Left kidney (tissue), 8 donors: ENCODE measurements around the gene CD300LB. TPM values are rescaled to one million over a fixed set of nuclear protein-coding genes. Genes with fewer than 3 reads are reported as not detected.
"Not testable (repeated sequence)": the region's sequence is repeated elsewhere in the genome, so short reads cannot be mapped to it uniquely, and the experiment has no call there.

ENCODE experiments used
- DNase-seq: peaks from one replicate; pipeline ENCODE4 v3.0.0-alpha.2; 2013
- long read RNA-seq, 8 donors: transcript quantifications; one replicate each; lab custom pipeline, GENCODE V29; 2026
- polyA plus RNA-seq: library from polyadenylated mRNA; unstranded; fragments of 120-200 nt; gene quantifications from one replicate; pipeline ENCODE4 v1.2.1, GENCODE V29; 2013; ENCODE audit not compliant: insufficient read length

CD300LB gene
- 0.15 TPM for polyA plus RNA-seq
- long read RNA-seq, donor 1, result 0 reads
- long read RNA-seq, donor 2, result 0 reads
- long read RNA-seq, donor 3, result 0 reads
- long read RNA-seq, donor 4, result 0 reads
- long read RNA-seq, donor 5, result 0 reads
- long read RNA-seq, donor 6, result 0 reads
- long read RNA-seq, donor 7, result 0 reads
- long read RNA-seq, donor 8, result 0 reads

DNA sequence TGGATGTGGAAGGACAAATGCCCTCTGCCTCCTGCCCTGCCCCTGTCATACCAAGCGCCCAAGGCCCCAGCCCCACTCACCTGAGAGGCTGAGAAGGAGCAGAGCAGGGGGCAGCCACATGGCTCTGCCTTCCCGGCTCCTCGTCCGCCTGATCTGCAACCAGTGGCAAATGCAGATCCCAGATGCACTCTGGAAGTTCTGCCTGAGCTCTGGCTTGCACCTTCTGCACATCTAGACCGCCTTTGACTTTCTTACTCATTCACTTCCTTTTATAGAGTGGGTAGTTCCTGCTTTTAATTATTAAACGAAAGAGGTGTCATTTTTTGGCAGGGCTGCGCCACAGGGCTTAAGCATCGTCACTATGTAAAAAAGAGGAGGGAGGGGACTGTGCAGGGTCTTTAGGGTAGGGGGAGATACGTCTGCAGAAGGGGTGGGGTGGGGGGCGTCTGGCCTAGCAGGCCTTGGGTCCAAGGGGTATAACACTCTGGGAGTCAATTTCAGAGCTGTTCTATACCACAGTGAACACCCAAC lies at the start of gene CD300LB:
Gene CD300LB (minus strand): TSS at position 245 of the 531 bp plus-strand sequence. CDS start 125 bp downstream, at position 120.
- no peak for DNase-seq

DNA sequence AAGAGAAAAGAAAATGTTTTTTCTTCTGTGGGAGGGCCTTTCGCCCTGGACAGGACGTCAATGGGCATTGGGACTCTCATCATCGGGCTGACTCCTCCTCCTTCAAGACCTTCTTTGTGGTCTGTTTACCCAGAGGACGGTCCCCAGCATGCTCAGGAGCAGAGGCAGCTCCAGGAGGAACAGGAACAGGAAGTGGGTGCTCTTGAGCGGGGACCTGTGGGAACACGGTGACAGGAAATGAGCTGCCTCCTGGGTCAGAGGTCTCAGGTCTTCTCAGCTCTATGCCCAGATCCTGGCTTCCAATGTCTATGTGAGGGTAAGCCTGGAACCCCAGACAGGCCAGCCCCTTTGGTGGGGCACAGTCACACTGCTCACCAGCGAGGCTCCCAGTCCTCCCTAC lies 48.6 kb upstream of the CD300LB start:
- DNase-seq, result no peak

DNA sequence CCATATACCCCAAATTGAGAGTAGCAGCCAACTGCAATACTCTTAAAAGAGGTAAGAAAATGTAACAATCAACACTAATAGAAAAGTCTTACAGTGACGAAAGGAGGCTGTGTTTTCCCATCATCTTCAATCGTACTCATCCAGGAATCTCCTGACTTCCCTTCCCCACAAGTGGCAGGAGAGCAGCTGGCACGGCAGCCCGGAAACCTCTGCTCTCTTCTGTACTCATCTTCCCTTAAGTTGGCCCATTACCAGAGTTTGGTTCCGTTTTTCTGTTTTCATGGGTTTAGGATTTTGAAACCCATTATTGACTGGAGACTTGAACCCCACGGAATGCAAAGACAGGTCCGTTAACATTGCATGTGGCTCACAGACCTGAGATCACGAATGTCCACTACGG lies 47.7 kb upstream of the CD300LB start:
- DNase-seq, result no peak

DNA sequence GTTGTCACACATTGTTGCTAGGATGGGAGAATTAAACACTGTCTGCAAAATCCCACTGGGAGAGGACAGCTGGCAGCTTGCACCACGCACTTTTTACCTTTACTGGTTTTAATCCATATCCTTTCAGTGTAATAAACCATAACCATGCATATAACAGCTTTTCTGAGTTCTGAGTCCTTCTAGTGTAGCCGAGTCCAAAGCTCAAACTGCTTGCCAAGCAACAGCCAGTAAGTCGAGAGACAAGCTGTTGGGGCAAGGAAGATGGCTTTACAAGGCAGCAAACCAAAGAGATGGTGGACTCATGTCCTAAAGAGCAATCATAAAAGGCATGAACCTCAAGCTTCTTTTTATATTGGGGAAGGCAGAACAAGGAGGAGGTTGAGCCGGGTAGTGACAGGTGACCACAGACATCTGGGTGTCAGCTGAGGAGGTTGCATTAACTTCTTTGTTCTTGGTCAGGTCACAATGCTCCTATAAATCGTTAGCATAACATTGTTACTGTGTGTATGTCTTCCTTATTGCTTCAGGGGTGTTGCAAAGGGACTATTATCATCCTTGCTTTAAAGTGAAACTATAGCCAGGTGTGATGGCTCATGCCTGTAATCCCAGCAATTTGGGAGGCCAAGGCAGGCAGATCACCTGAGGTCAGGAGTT lies 43.3 kb upstream of the CD300LB start:
- DNase-seq, result no peak

DNA sequence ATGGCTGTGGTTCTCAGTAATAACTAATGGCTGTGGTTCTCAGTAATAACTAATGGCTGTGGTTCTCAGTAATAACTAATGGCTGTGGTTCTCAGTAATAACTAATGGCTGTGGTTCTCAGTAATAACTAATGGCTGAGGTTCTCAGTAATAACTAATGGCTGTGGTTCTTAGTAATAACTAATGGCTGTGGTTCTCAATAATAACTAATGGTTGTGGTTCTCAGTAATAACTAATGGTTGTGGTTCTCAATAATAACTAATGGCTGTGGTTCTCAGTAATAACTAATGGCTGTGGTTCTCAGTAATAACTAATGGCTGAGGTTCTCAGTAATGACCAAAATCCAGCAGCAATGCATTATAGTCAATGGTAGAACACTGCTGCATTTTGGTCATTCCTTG lies 42.4 kb upstream of the CD300LB start:
- not testable (repeated sequence) for DNase-seq

DNA sequence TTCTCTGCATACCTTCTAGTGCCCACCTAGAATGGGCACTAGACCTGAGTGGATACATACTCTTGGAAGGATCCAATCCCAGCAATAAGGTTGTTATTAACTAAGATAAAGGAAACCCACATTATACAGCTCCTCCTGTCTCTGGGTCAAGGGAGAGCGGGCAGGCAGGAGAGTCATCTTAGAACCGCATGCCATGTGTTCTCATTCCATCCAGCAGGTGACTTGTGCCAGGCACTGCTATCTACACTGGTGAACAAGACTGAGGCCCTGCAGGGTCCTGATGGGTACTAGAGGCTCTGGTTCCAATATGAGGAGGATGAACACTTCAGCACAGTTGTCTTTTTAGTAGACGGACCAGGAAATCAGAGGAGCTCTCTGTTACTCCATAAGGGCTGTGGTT lies 41.9 kb upstream of the CD300LB start:
- DNase-seq, result no peak

DNA sequence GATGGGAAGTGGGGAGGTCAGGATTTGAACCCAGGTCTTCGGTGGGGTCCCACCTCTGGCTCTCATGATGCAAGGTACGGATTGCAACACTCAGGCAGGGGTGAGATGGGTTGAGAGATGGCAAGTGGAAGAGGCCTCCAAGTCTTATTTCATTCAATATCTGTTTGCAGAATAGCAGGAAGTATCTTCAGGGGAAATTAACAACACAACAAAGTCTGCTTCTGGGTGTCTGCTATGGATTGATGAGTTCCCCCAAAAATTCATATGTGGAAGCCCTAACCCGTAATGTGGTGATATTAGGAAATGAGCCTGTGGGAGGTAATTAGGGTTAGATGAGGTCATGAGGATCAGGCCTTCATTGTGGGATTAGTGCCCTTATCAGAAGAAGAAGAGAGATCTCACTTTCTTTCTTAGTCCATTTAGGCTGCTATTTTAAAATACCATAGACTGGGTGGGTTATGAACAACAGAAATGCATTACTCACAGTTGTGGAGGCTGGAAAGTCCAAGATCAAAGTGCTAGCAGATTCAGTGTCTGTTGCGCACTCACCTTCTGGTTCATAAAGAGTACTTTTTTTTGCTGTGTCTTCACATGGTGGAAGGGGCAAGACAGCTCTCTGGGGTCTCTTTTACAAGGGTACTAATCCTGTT lies 40.5 kb upstream of the CD300LB start:
- DNase-seq, result no peak

DNA sequence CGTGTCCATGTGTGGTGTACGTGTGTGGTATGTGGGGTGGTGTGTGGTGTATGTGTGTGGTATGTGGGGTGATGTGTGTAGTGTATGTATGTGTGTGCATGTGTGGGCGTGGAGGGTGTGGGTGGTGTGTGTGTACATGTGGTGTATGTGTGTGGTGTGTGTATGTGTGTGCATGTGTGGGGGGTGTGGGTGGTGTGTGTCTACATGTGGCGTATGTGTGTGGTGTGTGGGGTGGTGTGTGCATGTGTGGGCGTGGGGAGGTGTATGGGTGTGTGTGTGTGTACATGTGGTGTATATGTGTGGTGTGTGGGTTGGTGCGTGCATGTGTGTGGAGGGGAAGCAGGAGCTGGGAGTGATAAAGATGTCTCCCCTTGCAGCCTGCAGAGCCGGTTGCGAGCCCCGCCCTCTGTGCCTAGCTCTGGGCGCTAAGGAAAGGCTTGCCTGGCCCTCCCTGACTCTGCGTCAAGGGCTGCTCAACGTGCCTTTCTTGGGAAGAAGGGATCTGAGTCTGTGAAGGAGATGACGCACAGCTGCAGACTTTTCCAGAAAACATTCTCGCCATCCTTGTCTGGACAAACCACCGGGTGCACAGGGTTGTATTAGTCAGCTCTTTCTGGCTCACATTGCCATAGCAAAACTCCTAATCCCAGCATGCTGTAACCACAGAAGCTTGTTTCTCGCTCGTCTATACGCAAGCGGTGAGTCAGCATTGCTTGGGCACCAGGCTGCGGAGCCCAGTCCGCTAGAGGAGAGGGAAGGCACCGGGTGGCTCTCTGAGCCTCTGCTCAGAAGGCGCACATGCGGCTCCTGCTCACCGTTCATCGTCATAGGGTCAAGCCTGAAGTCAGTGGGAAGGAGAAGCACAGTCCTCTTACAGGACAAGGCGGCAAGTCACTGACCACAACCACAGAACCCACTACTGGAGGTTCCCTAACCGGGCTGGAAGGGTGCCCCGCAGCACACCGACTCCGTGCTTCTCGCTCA lies 38.0 kb upstream of the CD300LB start:
- DNase-seq, result no peak

DNA sequence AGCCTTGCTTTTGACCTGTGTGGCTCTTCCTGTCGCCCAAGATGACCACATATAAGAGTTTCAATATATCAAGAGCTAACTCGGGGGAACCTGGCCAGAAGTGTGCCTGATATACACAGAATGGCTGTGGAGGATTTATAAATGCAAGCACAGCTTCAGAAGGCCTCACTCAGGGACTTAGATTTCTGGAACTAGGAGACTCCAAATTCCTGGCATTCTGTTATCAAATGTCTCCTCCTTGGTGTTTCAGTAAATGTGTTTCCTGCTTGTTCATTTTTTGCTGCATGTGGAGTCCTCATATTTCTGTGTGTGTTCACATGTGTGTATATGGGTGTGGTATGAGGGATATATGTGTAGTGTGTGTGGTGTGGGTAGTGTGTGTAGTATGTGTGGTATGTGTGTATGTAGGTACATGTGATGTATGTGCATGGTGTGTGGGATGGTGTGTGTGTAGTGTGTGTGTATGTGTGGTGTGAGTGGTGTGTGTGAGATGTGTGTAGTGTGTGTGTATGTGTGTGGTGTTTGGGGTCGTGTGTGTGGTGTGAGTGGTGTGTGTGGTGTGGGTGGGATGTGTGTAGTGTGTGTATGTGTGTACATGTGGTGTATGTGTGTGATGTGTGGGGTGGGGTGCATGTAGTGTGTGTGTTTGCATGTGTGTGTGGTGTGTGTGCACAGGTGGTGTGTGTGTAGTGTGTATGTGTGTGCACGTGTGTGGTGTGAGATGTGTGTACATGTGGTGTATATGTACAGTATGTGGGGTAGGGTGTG lies 37.0 kb upstream of the CD300LB start:
- DNase-seq, result no peak

DNA sequence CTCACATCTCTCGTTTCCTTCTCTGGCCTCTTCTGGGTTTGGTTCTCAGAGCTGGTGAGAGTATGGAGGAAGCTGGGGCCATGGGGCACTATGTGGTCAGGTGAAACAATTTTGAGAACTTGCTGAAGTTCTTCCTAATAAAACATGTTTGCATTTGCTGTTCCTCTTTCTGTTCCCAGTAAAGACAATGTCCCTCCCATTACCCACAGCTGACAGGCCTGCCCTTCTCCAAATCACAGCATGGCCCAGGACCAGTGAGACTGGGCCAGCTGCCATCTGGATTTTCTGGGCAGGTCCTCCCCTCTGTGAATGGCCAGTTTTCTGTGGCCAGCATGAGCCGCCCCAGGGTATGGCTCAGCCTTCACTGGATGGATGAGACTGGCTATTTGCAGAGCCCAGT lies 36.1 kb upstream of the CD300LB start, which contains the start of gene CD300H:
Gene CD300H (minus strand): TSS at position 113 of the 400 bp plus-strand sequence.
- DNase-seq, result no peak

DNA sequence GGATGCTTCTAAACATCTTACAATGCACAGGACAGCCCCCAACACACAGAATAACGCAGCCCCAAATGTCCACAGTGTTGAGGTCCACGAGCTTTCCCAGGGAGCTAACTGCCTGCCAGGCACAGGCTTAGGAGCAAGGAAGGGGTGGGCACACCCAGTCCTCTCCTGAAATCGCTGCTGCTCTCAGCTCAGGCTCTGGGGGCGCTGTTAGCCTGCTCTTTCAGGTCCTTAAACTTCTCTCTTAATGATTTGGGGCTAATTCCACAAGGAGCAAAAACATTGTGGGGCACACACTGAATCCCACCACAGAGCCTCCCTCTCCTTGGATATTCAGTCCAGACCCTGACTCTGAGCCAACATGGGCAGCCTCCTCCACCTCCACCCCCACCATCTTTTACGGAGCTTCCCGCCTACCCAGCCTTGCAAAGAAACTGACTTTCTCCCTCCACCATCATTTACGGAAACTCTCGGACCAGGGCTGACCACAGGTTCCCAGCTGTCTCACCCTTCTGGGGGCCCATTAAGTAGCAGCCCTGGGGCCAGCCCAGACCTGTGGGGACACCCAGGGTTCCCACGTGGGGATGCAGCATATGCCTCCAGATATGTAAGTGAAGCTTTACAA lies 35.0 kb upstream of the CD300LB start:
- no peak for DNase-seq

DNA sequence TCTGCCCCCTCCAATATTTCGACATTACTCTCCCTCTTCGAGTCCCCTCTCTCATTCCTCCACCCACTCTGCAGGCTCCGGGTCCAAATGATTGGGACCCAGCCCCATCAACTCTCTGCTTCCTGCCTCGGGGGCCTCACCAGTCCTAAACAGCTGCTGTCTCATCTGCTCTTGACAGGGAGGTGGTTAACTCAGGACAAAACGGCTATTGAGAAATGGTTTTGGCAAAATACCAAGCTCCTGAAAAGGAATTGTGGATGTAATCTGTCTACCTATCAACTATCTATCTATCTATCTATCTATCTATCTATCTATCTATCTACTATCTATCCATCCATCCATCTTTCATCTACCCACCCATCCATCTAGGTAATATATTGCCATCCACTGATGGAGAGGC lies 33.9 kb upstream of the CD300LB start:
- no peak for DNase-seq

DNA sequence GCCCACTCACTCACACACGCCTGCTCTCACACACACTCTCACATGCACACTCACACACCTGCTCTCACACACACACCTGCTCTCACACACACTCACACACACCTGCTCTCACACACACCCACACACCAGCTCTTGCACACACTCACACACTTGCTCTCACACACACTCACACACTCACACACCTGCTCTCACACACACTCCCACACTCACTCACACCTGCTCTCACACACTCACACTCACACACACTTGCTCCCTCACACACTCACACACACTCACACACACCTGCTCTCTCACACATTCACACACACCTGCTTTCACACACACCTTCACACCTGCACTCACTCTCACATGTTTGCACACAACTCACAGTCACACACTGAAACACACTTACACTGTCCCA lies 32.1 kb upstream of the CD300LB start:
- DNase-seq, result no peak

DNA sequence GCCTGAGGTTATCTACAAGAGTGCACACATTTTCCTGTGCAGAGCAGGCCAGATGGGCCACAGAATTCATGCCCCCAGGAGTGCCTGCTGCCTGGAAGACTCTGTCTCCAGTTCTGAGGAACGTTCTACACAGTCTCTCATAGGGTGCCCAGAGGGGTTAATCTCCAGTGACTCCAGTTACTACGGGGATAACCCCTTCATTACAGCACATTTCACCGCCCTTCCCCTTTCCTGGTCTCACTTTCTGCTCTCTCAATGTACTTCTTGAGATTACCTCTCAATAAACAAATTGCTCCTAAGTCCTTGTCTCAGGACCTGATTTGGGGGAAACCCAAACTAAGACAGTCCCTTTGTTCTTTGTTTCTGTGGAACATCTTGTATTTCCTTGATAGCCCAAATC lies 30.3 kb upstream of the CD300LB start:
- DNase-seq, result no peak

DNA sequence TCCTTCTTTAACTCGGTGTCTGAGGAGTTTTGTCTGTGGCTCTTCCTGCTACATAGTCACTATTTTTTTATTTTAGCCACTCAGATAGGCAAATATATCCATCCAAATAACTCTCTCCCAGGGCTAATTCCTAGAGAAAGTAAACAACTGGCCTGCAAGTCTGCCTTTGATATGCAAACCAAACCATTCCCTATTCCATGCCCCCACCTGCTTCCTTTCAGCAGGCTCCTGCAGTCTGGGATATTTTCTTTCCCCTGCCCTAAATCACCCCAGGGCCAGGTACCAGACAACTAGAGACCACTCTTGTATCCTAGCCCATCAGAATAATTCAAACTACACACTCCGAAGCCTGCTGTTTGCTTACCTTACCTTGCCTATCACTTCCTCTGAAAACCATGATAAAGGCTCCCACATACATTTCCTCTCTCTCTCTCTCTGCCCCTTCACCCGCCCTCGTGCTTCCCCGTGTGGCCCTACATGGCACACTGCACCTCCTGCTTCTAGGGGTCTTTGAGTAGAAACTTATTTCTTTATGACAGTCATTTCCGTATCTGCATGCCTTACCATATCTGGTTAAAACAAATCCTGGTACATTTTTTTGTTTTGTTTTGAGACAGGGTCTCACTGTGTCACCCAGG lies 27.7 kb upstream of the CD300LB start:
- DNase-seq, result no peak

DNA sequence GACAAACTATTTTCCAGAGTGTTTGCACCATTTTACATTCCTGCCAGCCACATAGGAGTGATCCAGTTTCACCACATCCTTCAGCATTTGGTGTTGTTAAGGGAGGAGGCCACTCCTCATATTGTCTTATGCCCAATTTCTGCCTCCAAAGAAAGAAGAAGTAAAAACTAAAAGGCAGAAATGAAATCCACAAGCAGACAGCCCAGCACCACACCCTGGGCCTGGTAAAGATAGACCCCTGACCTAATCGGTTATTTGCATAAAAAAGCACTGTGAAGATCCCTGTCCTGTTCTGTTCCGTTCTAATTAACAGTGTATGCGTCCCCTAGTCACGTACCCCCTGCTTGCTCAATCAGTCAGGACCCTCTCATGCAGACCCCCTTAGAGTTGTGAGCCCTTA lies 27.1 kb upstream of the CD300LB start:
- not testable (repeated sequence) for DNase-seq

DNA sequence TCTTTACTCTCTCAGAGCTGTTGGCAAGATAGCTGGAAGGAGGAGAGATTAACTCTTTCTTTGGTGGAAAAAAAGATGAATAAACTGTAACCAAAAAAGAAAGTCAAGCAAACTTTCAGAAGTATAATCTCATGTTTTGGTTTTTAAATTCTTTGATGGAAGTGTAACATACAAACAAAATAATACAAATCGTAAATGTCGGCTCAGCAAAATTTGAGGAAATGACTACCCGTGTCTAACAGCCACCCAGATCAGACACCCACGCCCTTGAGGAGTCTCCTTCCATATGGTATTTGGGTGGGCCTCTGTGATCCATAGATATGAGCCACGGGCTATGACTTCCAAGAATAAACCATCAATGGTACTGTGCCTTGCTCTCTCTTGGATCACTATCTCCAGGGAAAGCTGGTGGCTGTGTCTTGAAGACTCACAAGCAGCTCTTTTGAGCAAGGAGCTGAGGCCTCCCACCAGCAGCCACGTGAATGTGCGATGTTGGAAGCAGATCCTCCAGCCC lies 24.2 kb upstream of the CD300LB start:
- DNase-seq, result no peak

DNA sequence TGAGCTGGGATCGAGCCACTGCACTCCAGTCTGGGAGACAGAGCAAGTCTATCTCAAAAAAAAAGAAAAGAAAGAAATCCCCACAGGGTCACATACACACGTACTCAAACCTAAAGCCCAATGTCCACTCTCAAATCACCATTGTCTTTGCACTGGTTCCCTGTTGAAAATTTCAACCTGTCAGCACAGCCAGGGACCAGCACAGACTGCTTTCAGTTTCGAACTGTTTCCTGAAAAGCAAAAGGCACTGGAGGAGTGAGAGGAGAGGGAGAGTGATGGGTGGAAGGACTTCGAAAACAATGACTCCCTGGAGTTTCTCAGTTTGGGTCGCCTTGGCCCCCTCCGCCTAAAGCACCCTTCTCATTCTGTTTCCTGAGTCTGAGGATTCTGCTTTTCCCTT lies 23.6 kb upstream of the CD300LB start:
- no peak for DNase-seq

DNA sequence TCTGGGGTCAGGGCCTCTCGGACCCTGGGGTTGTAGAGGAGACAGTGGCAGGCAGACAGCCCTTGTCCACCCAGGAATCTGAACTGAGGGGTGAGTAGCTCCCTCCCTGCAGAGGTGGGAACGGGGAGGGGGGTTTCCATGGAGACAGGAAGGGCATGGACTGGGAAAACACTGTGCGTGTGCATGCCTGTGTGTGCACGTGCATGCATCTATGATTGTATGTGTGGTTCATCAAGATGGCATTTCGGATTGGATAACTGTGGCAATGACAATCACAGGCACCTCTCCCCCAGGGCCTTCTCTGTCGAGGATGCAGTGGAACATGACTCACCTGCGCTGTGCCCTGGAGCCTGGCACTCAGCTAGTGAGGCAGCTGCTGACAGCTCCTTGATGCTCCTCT lies 20.8 kb upstream of the CD300LB start:
- peak; percentile 17 for DNase-seq

DNA sequence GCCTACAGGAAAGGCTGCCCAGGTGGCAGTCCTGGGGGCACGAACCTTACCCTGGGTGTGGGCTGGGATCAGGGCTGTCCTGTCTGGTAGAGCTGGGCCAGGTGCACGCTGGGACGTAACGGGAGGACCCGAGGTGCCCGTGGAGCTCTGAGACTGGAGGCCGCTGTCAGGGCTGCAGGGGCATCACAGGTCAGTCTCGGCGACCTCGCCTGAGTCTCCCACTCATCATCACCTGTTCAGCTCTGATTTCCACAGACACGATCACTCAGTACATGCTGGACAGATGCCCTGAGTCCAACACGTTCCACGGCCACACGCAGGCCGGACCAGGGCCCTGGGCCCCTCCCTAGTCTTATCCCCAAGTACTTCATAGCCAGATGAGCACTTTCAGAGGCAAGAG lies 19.3 kb upstream of the CD300LB start:
- DNase-seq, result no peak
